Measurements from ENCODE around the gene PALD1.

Gene PALD1

DNA sequence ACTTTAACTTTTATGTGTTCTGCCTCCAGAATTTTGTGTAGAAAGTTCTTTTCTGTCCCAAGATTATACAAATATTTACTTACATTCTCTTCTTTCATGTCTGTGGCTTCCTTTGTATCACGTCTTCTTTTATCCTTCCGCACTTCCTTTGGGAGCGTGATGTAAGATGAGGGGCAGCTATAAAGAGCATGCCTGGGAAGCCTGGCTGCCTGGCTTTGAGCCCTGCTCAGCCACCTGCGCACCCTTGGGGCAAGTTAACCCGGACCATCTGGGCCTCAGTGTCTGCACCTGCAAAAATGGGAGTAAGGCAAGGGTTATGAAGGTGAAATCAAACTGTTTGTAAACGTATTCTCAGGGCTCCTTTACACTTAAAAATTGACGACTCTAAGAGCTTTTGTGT lies 25.2 kb downstream of the PALD1 start:
- no peak overlapping the region for H2BK120ac ChIP-seq (ENCODE audit: insufficient read depth, low read length, poor library complexity)
- WGBS (ENCODE audit: extremely low coverage, insufficient coverage, insufficient read length), result no CpG with 5 or more reads among the region's 7 CpGs
- H3K9ac ChIP-seq (ENCODE audit: low read length), result no peak overlapping the region
- no peak overlapping the region for H2BK12ac ChIP-seq (ENCODE audit: low read length)
- H4K12ac ChIP-seq (ENCODE audit: low read depth, low read length), result no peak overlapping the region
- H3K36me3 ChIP-seq (ENCODE audit: control insufficient read depth in 1 of 2, insufficient read depth in 2 of 2, low read length in 2 of 2), result no peaks in the 10 kb centered on the region
- H2AK5ac ChIP-seq (ENCODE audit: low read length), result no peak overlapping the region
- H2AFZ ChIP-seq (ENCODE audit: insufficient read depth, low read length, poor library complexity), result no peak overlapping the region
- no peak overlapping the region for H3K14ac ChIP-seq (ENCODE audit: low read length)
- H3K9me3 ChIP-seq (ENCODE audit: insufficient read depth, low read depth, low read length), result no peaks in the 10 kb centered on the region
- no peak overlapping the region for H3K4me3 ChIP-seq (ENCODE audit: low read depth, low read length)
- H3K18ac ChIP-seq (ENCODE audit: low read length), result no peak overlapping the region
- H3K79me2 ChIP-seq (ENCODE audit: control insufficient read depth, insufficient read depth, low read length, poor library complexity), result no peaks in the 10 kb centered on the region
- no peak overlapping the region for H4K91ac ChIP-seq (ENCODE audit: low read depth, low read length)
- no peak overlapping the region for H2BK5ac ChIP-seq (ENCODE audit: low read depth, low read length, poor library complexity)
- no peak overlapping the region for H3K23ac ChIP-seq (ENCODE audit: low read length)
- no peaks in the 10 kb centered on the region for H3K27me3 ChIP-seq (ENCODE audit: insufficient read depth, low read length)
- no peaks in the 10 kb centered on the region for H3K4me1 ChIP-seq (ENCODE audit: control insufficient read depth in 1 of 2, insufficient read depth in 2 of 2, low read length in 2 of 2)
- H3K27ac ChIP-seq (ENCODE audit: low read depth, low read length), result no peak overlapping the region
- no peak overlapping the region for H3K4me2 ChIP-seq (ENCODE audit: low read length)
- no peak overlapping the region for H4K8ac ChIP-seq (ENCODE audit: low read depth, low read length)
- no peaks in the 10 kb centered on the region for H3K79me1 ChIP-seq (ENCODE audit: low read length)
- DNase-seq, result peak; percentile 18 to 55
- no peak overlapping the region for H3K4ac ChIP-seq (ENCODE audit: low read depth, low read length)

- Histone ChIP-seq H3K36me3 (ENCODE audit: control insufficient read depth in 1 of 2, insufficient read depth in 2 of 2, low read length in 2 of 2) (no peaks in the 10 kb centered on the region), H3K9me3 (ENCODE audit: insufficient read depth, low read depth, low read length) (no peaks in the 10 kb centered on the region), H3K4me1 (ENCODE audit: control insufficient read depth in 1 of 2, insufficient read depth in 2 of 2, low read length in 2 of 2) (no peaks in the 10 kb centered on the region), H2BK5ac (ENCODE audit: low read depth, low read length, poor library complexity) (no peak overlapping the region), H2BK120ac (ENCODE audit: insufficient read depth, low read length, poor library complexity) (no peak overlapping the region), H3K27me3 (ENCODE audit: insufficient read depth, low read length) (no peaks in the 10 kb centered on the region), H4K12ac (ENCODE audit: low read depth, low read length) (no peak overlapping the region), H4K8ac (ENCODE audit: low read depth, low read length) (no peak overlapping the region), H3K4ac (ENCODE audit: low read depth, low read length) (no peak overlapping the region), H3K9ac (ENCODE audit: low read length) (no peak overlapping the region), H3K79me1 (ENCODE audit: low read length) (no peaks in the 10 kb centered on the region), H3K14ac (ENCODE audit: low read length) (no peak overlapping the region), H3K4me2 (ENCODE audit: low read length) (no peak overlapping the region), H3K18ac (ENCODE audit: low read length) (no peak overlapping the region), H2BK12ac (ENCODE audit: low read length) (no peak overlapping the region), H2AK5ac (ENCODE audit: low read length) (no peak overlapping the region), H3K23ac (ENCODE audit: low read length) (no peak overlapping the region), H4K91ac (ENCODE audit: low read depth, low read length) (no peak overlapping the region), H3K4me3 (ENCODE audit: low read depth, low read length) (no peak overlapping the region), H3K27ac (ENCODE audit: low read depth, low read length) (no peak overlapping the region), H3K79me2 (ENCODE audit: control insufficient read depth, insufficient read depth, low read length, poor library complexity) (no peaks in the 10 kb centered on the region), H2AFZ (ENCODE audit: insufficient read depth, low read length, poor library complexity) (no peak overlapping the region)
- WGBS (ENCODE audit: extremely low coverage, insufficient coverage, insufficient read length), result no CpG with 5 or more reads among the region's 12 CpGs
- no peak for DNase-seq
Measured at GRCh38 chr10:70504521-70505358, 26.2 kb downstream of the PALD1 start.

GRCh38 chr10:70505908-70506307 lies 27.3 kb downstream of the PALD1 start:
- WGBS (ENCODE audit: extremely low coverage, insufficient coverage, insufficient read length), result no CpG with 5 or more reads among the region's 9 CpGs
- no peak overlapping the region for H3K4me2 ChIP-seq (ENCODE audit: low read length)
- H2AFZ ChIP-seq (ENCODE audit: insufficient read depth, low read length, poor library complexity), result no peak overlapping the region
- no peak overlapping the region for H4K8ac ChIP-seq (ENCODE audit: low read depth, low read length)
- H2BK120ac ChIP-seq (ENCODE audit: insufficient read depth, low read length, poor library complexity), result no peak overlapping the region
- no peak overlapping the region for H3K14ac ChIP-seq (ENCODE audit: low read length)
- H2AK5ac ChIP-seq (ENCODE audit: low read length), result no peak overlapping the region
- no peak overlapping the region for H4K12ac ChIP-seq (ENCODE audit: low read depth, low read length)
- H3K23ac ChIP-seq (ENCODE audit: low read length), result no peak overlapping the region
- no peak overlapping the region for H3K4me3 ChIP-seq (ENCODE audit: low read depth, low read length)
- no peak overlapping the region for H3K9ac ChIP-seq (ENCODE audit: low read length)
- H3K27me3 ChIP-seq (ENCODE audit: insufficient read depth, low read length), result no peaks in the 10 kb centered on the region
- no peak overlapping the region for H4K91ac ChIP-seq (ENCODE audit: low read depth, low read length)
- no peak overlapping the region for H3K18ac ChIP-seq (ENCODE audit: low read length)
- no peaks in the 10 kb centered on the region for H3K79me1 ChIP-seq (ENCODE audit: low read length)
- no peaks in the 10 kb centered on the region for H3K9me3 ChIP-seq (ENCODE audit: insufficient read depth, low read depth, low read length)
- DNase-seq, result no peak
- H3K36me3 ChIP-seq (ENCODE audit: control insufficient read depth in 1 of 2, insufficient read depth in 2 of 2, low read length in 2 of 2), result no peaks in the 10 kb centered on the region
- no peak overlapping the region for H2BK12ac ChIP-seq (ENCODE audit: low read length)
- H3K4me1 ChIP-seq (ENCODE audit: control insufficient read depth in 1 of 2, insufficient read depth in 2 of 2, low read length in 2 of 2), result no peaks in the 10 kb centered on the region
- no peaks in the 10 kb centered on the region for H3K79me2 ChIP-seq (ENCODE audit: control insufficient read depth, insufficient read depth, low read length, poor library complexity)
- no peak overlapping the region for H2BK5ac ChIP-seq (ENCODE audit: low read depth, low read length, poor library complexity)
- no peak overlapping the region for H3K4ac ChIP-seq (ENCODE audit: low read depth, low read length)
- H3K27ac ChIP-seq (ENCODE audit: low read depth, low read length), result no peak overlapping the region

DNA sequence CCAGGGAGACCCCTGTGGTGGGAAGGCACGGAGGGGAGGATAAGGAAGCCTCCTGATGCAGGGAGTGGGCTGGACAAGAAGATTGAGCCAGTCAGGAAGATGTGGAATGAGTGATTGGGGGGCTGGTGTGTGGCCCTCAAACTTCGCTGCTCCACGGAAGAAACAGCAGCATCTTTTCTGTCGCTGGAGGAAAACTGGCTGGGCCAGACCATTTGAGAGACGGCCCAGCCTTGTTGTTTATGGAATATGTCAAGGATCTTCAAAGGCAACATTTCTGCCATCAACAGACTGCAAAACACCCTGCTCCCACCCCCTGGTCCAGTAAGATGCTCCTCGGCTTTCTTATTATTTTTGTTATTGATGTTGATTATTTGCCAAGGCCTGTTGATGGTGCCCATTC lies 29.4 kb downstream of the PALD1 start:
- Histone ChIP-seq H3K4me2 (ENCODE audit: low read length) (no peak overlapping the region), H3K27me3 (ENCODE audit: insufficient read depth, low read length) (no peaks in the 10 kb centered on the region), H3K36me3 (ENCODE audit: control insufficient read depth in 1 of 2, insufficient read depth in 2 of 2, low read length in 2 of 2) (no peaks in the 10 kb centered on the region), H3K23ac (ENCODE audit: low read length) (no peak overlapping the region), H2AFZ (ENCODE audit: insufficient read depth, low read length, poor library complexity) (no peak overlapping the region), H3K79me1 (ENCODE audit: low read length) (no peaks in the 10 kb centered on the region), H4K8ac (ENCODE audit: low read depth, low read length) (no peak overlapping the region), H2AK5ac (ENCODE audit: low read length) (no peak overlapping the region), H4K91ac (ENCODE audit: low read depth, low read length) (no peak overlapping the region), H3K14ac (ENCODE audit: low read length) (no peak overlapping the region), H3K9ac (ENCODE audit: low read length) (no peak overlapping the region), H3K9me3 (ENCODE audit: insufficient read depth, low read depth, low read length) (no peaks in the 10 kb centered on the region), H2BK12ac (ENCODE audit: low read length) (no peak overlapping the region), H3K27ac (ENCODE audit: low read depth, low read length) (no peak overlapping the region), H3K4ac (ENCODE audit: low read depth, low read length) (no peak overlapping the region), H2BK120ac (ENCODE audit: insufficient read depth, low read length, poor library complexity) (no peak overlapping the region), H4K12ac (ENCODE audit: low read depth, low read length) (no peak overlapping the region), H3K18ac (ENCODE audit: low read length) (no peak overlapping the region), H2BK5ac (ENCODE audit: low read depth, low read length, poor library complexity) (no peak overlapping the region), H3K4me1 (ENCODE audit: control insufficient read depth in 1 of 2, insufficient read depth in 2 of 2, low read length in 2 of 2) (peaks cover 0 to 4% of the 10 kb centered on the region in 2 experiments), H3K79me2 (ENCODE audit: control insufficient read depth, insufficient read depth, low read length, poor library complexity) (no peaks in the 10 kb centered on the region), H3K4me3 (ENCODE audit: low read depth, low read length) (no peak overlapping the region)
- no peak for DNase-seq
- no CpG with 5 or more reads among the region's 6 CpGs for WGBS (ENCODE audit: extremely low coverage, insufficient coverage, insufficient read length)

Data from trophoblast cell (in vitro differentiated cells and primary cell).